ENCODE data around the gene CHGA.

CHGA gene

DNA sequence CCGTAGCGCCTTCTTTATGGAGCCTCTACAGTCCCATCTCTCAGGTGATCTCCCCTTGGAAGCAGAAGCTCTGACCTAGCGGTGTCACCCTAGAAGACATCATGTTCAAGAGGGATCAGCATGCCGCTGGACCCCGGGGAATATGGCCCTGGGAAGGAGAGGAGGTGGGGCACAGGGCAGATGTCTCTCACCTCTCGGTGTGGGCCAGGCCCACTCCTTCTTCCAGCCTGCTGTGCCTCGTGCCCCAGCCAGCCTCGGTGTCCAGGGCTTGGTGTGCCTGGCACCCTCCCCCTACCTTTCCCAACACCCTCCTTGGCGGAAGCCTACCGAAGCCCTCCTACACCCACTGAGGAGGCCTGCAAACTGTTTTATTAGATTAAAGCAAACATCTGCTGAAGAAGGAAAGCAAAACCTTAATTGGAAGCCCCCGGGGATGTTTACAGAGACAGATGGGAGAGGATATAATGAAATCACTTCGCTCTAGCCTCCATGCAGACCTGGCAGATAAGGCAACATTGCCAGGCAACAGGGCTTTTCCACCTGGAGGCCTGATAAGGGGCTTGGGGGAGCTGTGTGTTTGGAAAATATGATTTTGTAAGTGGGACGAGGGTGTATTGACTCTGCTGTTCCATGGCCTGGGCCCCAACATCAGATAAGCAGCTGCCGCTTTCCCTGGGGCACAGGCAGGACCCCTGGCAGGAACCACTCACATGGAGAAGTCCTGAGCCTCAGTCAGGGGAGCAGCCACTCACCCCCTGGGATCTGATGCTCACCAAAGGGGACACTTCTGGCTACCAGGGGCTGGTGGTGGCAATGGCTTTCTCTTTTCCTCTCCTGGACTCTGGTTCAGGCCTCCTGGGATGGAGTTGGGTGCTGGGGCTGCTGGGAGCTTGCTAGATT lies 5.7 kb upstream of the CHGA start:
- Mint-ChIP-seq H3K36me3 (no peaks in the 10 kb centered on the region), H3K4me3 (no peak overlapping the region), H3K27me3 (peaks cover 27 to 34% of the 10 kb centered on the region in 2 donors), H3K27ac (no peak overlapping the region), H3K9me3 (no peaks in the 10 kb centered on the region), H3K4me1 (peaks cover under 1% of the 10 kb centered on the region in 2 donors)
- no peak for ATAC-seq (replicated peaks)
- DNase-seq, result no peak

DNA sequence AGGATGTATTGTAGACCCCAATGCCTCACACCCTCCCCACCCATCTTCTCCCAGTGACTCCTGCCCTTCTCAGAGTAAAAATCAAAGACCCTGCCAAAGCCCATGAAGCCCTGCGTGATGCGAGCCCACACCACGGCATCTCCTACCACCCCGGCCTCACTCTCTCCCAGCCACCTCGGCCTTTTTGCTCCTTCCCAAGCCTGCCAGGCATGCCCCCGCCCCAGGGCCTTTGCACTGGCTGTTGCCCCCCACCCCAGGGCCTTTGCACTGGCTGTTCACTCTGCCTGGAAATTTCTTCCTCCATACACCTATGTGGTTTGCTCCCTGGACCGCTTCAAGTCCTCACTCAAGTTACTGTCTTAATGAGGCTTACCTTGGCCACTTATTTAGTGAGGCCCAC lies 5.0 kb upstream of the CHGA start:
- Mint-ChIP-seq H3K4me1 (peaks cover 4 to 6% of the 10 kb centered on the region in 2 donors), H3K9me3 (no peaks in the 10 kb centered on the region), H3K4me3 (no peak overlapping the region), H3K27me3 (peaks cover 33 to 40% of the 10 kb centered on the region in 2 donors), H3K36me3 (peaks cover 0 to 4% of the 10 kb centered on the region in 2 donors), H3K27ac (no peak overlapping the region)
- no peak for DNase-seq
- no peak for ATAC-seq (replicated peaks)

DNA sequence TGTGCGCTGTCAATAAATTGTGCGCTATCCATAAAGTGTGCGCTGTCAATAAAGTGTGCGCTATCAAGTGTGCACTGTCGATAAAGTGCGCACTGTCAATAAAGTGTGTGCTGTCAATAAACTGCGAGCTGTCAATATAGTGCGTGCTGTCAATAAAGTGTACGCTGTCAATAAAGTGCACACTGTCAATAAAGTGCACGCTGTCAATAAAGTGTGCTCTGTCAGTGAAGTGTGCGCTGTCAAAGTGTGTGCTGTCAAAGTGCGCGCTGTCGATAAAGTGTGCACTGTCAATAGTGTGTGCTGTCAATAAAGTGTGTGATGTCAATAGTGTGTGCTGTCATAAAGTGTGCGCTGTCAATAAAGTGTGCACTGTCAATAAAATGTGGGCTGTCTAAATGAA lies 2.9 kb upstream of the CHGA start:
- Mint-ChIP-seq H3K36me3 (peaks cover 0 to 4% of the 10 kb centered on the region in 2 donors), H3K27ac (no peak overlapping the region), H3K4me3 (no peak overlapping the region), H3K4me1 (peaks cover 13 to 17% of the 10 kb centered on the region in 2 donors), H3K27me3 (peaks cover 46 to 58% of the 10 kb centered on the region in 2 donors), H3K9me3 (no peaks in the 10 kb centered on the region)
- no peak for DNase-seq
- ATAC-seq (replicated peaks), result no peak

DNA sequence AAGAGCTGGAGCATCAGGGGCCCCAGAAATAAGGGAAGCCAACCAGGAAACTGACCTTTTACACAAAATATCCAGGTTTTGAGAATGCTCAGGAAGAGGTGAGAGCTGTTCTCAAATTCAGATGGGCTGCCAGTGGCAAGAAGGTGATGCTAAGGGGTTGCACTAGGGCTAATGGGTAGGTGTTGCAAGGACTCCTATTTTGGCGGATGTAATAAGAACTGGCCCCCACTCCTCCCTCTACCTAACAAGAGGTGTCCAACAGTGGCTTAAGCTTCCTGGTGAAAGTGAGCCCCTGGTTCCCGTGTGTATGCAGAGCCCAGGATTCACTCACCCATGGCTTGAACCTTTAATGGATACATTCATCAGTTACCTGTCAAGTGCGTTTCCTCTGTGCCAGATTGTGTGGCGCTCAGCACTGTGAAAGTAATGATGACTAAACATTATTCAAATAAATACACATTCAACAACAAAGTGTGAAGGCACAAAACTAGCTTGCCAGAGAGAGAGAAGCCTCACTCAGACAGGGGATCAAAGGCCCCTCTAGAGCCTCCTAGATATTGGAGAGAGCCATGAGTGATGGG lies 705 bp upstream of the CHGA start:
- ATAC-seq (replicated peaks) (no peak), DNase-seq (no peak)
- H3K4me3 Mint-ChIP-seq, result peak overlapping the region; percentile 44 to 56
- peaks cover 13 to 17% of the 10 kb centered on the region in 2 donors for H3K4me1 Mint-ChIP-seq
- H3K9me3 Mint-ChIP-seq, result no peaks in the 10 kb centered on the region
- no peak overlapping the region for H3K27ac Mint-ChIP-seq
- peaks cover 0 to 4% of the 10 kb centered on the region in 2 donors for H3K36me3 Mint-ChIP-seq
- peaks cover 54 to 65% of the 10 kb centered on the region in 2 donors for H3K27me3 Mint-ChIP-seq

DNA sequence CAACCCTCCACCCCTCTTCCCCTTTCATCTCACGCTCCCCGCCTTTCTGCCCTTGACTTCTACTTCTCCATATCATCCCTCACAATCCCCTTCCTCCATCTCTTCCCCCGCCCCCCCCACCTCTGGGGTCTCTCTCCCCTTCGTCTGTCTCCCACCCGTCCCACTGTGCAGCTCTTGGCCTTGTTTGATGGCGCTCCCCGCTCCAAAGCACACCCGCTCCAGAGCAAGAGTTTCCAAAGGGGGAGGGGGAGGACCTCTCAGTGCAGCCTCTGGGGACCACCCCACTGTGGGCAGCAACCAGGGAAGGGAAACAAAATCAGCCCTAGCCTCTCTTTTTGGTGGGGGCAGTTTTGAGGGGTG lies 774 bp downstream of the CHGA start:
- DNase-seq (no peak), ATAC-seq (replicated peaks) (no peak)
- H3K9me3 Mint-ChIP-seq, result no peaks in the 10 kb centered on the region
- H3K4me3 Mint-ChIP-seq, result no peak overlapping the region
- H3K4me1 Mint-ChIP-seq, result peaks cover 13 to 17% of the 10 kb centered on the region in 2 donors
- H3K27me3 Mint-ChIP-seq, result peaks cover 47 to 56% of the 10 kb centered on the region in 2 donors
- H3K36me3 Mint-ChIP-seq, result peaks cover 0 to 4% of the 10 kb centered on the region in 2 donors
- no peak overlapping the region for H3K27ac Mint-ChIP-seq

DNA sequence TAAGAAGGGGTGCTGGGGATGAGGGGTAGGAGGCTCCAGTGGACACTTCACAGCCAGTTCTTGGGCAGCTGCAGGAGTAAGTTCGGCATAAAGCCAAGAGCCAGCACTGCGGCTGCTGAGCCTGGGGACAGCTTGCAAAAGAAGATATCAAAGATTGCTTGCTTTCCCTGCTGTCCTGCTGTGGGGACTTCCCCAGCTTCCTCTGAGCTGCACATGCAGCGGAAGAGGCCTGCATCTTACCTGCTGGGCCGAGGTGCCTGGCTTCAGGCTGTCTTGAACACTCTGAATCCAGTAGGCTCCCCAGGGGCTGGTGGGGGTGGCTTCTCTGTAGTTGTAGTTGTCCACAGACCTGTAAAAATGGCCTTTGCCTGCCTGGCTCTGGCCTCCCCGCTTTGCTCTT lies 1.3 kb downstream of the CHGA start:
- peak; percentile 43 to 46 for ATAC-seq (replicated peaks)
- Mint-ChIP-seq H3K27me3 (peaks cover 47 to 51% of the 10 kb centered on the region in 2 donors), H3K27ac (no peak overlapping the region), H3K4me1 (peaks cover 13 to 17% of the 10 kb centered on the region in 2 donors), H3K4me3 (peak overlapping the region in 1 of 2 donors; percentile 19), H3K9me3 (no peaks in the 10 kb centered on the region), H3K36me3 (peaks cover 0 to 4% of the 10 kb centered on the region in 2 donors)
- no peak for DNase-seq

DNA sequence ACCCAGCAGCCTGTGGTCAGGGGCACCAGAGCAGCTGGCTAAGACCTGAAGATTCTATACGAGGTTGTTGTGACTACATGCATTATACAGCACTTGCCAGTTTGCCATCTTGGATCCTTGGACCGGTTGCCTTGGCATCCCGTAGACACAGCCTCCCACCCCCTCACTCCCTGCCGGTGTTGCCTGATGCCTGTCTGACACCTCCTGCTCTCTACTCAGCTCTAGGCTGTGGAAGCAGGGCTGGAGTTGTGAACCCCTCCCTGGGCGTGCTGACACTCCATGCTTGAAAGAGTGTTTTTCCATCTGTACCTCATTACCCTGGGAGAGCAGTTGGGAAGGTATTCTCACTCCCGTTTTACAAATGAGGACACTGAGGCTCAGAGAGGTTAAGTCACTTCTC lies 2.5 kb downstream of the CHGA start:
- Mint-ChIP-seq H3K4me1 (peaks cover 13 to 17% of the 10 kb centered on the region in 2 donors), H3K27ac (no peak overlapping the region), H3K9me3 (no peaks in the 10 kb centered on the region), H3K4me3 (no peak overlapping the region), H3K36me3 (peaks cover 0 to 4% of the 10 kb centered on the region in 2 donors), H3K27me3 (peaks cover 47 to 48% of the 10 kb centered on the region in 2 donors)
- ATAC-seq (replicated peaks), result no peak
- no peak for DNase-seq

DNA sequence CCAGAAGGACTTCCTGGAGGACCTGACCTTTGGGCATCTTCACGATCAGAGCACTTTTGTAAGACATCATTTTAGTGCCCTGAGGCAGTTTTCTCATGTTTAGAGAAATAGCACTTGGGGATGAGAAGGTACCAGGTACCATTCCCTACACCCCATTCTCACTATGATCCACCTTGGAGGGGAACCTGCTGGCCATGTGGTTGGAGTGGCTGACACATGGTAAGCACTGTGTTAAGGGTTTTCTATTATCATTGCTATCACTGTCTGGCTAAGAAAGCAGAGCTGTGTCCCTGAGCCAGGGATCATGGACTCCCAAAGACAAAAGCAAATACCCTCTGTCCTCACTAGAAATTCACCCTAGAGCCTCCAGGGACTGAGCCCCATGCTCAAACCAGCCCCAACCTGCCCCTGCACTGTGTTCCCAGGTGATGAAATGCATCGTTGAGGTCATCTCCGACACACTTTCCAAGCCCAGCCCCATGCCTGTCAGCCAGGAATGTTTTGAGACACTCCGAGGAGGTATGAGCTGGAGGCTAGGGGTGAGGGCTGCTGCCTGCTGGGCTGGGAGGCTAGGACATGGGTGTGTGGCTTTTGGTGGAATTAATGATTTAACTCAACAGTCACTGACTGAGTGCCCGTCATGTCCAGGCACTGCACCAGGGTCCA lies 3.4 kb downstream of the CHGA start:
- Mint-ChIP-seq H3K27ac (no peak overlapping the region), H3K9me3 (no peaks in the 10 kb centered on the region)

DNA sequence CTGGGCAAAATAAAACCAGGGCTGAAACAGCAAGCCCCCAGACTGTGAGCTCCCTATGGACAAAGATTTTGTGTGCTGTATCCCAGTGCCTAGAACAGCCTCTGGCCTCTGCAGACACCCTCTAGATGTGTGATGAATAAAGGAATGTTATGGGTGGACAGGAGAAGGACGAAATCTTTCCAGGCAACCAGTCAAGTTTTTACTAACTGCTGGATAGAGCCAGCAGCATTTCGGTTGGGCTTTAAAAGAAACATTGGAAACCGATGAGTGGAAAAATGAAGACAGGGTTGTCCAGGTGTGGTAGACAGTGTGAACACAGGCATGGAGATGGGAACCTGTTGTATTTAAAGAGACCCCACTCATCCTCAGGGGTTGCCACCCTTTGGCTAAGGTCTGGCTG lies 4.0 kb downstream of the CHGA start:
- H3K9me3 Mint-ChIP-seq, result no peaks in the 10 kb centered on the region
- H3K27me3 Mint-ChIP-seq, result peaks cover 35% of the 10 kb centered on the region in 2 donors
- no peak overlapping the region for H3K27ac Mint-ChIP-seq
- no peak overlapping the region for H3K4me3 Mint-ChIP-seq
- peaks cover 2 to 4% of the 10 kb centered on the region in 2 donors for H3K36me3 Mint-ChIP-seq
- no peak for DNase-seq
- peaks cover 15 to 17% of the 10 kb centered on the region in 2 donors for H3K4me1 Mint-ChIP-seq
- no peak for ATAC-seq (replicated peaks)

More for the DNA sequence above, 3.4 kb downstream of the CHGA start:
- ATAC-seq (replicated peaks) (no peak), DNase-seq (no peak)
- Mint-ChIP-seq H3K4me3 (no peak overlapping the region), H3K36me3 (peaks cover 2 to 4% of the 10 kb centered on the region in 2 donors), H3K4me1 (peaks cover 15 to 17% of the 10 kb centered on the region in 2 donors), H3K27me3 (peaks cover 41% of the 10 kb centered on the region in 2 donors)

DNA sequence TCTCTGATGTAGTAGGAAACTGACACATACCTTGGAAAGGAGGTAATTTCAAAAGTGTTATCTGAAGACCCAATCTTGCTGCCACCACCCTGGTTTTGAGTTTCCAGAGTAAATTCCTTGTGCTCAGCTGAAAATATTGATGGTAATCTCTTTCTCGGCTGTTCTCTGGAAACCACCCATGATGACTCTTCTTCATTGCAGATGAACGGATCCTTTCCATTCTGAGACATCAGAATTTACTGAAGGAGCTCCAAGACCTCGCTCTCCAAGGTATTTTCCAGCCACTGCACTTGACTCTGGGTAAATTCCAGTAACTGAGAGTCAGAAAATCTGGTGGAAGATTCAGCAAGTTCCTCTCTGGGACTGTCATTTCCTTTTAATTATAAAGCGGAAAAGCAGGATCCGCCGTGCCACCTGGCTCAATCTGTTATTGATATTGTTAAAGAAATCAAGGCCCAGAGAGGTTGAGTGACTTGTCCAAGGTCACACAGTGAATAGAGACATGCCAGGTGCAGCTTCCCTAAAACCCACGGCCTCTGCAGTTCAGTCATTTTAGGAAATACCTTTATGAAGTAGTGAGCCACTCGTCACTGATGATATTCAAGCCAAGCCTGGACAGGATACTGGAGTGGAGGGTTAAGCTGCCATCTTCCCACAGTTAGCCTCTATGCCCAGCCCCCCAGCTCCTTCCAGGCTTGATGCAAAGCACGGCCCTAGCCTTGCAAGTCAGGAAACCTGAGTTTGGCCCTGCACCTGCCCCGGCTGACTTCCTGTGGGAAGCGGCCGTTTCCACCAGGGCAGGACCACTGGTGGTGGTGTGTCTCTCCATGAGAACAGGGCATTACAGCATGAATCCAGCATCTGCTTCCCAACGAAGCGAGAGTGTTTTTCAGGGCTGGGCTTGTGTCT lies 4.7 kb downstream of the CHGA start:
- H3K27me3 Mint-ChIP-seq, result peaks cover 28% of the 10 kb centered on the region in 2 donors
- ATAC-seq (replicated peaks), result no peak
- H3K9me3 Mint-ChIP-seq, result no peaks in the 10 kb centered on the region
- no peak overlapping the region for H3K27ac Mint-ChIP-seq
- H3K4me3 Mint-ChIP-seq, result no peak overlapping the region
- peaks cover 12 to 13% of the 10 kb centered on the region in 2 donors for H3K4me1 Mint-ChIP-seq
- no peak for DNase-seq
- H3K36me3 Mint-ChIP-seq, result peaks cover 2 to 6% of the 10 kb centered on the region in 2 donors

DNA sequence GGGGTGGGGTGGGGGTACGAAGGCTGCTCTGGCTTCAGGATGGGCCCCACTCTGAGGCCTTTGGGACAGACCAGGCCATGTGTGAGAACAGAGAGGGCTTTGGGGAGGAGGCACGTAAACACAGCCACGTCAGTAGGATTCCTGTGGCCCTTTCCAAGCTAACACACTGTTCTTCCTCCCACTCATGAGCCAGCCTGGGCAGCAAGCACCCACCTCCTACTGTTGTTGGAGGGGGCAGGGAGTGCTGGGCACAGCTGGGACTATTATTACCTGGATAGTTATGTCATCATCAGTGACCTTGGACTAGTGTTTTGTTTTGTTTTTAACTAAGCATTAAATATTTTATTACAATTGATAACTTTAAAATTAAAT lies 5.3 kb downstream of the CHGA start:
- Mint-ChIP-seq H3K9me3 (no peaks in the 10 kb centered on the region), H3K27ac (no peak overlapping the region), H3K27me3 (peaks cover 24 to 25% of the 10 kb centered on the region in 2 donors), H3K4me3 (no peak overlapping the region), H3K36me3 (peaks cover 2 to 4% of the 10 kb centered on the region in 2 donors), H3K4me1 (peaks cover 10 to 11% of the 10 kb centered on the region in 2 donors)
- DNase-seq (no peak), ATAC-seq (replicated peaks) (no peak)

DNA sequence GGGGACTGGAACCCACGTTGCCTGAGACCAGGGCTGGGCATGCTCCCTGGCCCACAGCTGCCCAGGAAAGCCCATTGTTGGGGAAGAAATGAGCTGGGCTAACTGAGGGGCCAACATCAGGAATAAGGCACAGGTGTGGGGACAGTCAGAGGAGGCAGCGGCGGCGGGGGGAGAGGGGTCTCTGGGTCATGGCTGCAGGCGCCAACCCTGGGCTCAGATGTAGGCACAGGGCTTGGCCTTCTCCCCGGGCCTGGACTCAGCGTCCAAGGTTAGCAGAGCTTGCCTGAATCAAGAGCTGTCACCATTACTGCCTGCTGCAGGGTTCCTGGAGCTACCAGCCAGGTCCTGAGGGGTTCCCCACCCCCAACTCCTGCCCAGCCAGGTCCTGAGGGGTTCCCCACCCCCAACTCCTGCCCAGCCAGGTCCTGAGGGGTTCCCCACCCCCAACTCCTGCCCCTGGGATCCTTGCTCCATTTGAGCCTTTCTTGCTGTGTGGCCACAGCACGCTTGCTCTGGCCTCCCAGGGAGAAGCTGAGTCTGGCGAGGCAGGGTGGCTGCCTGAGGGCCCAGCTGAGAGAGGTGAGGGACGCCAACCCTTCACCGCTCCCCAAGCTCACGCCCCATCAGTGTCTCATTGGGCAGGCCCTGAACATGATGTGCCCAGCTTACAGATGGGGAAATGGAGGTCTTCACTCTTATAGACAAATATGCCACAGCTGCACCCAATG lies 6.2 kb downstream of the CHGA start:
- peaks cover 16 to 18% of the 10 kb centered on the region in 2 donors for H3K27me3 Mint-ChIP-seq
- no peak for DNase-seq
- H3K36me3 Mint-ChIP-seq, result peaks cover 2 to 4% of the 10 kb centered on the region in 2 donors
- no peaks in the 10 kb centered on the region for H3K9me3 Mint-ChIP-seq
- H3K4me3 Mint-ChIP-seq, result no peak overlapping the region
- no peak for ATAC-seq (replicated peaks)
- H3K27ac Mint-ChIP-seq, result no peak overlapping the region
- H3K4me1 Mint-ChIP-seq, result peaks cover 2 to 4% of the 10 kb centered on the region in 2 donors

All from stimulated activated naive B cell treated with anti-CD40 and anti-IgM and Interleukin-4, amounts not matched to agents 10 μg/mL and 1 μg/mL and 100 μg/mL, for 72 hours (primary cell).